Adrenal gland (tissue), 12 donors: ENCODE results near the gene GORAB. TPM values are rescaled to one million over a fixed set of nuclear protein-coding genes. Genes with fewer than 3 reads are reported as not detected.

Experiments
- DNase-seq, 7 donors: peaks; one replicate each; pipeline ENCODE4 v3.0.0-alpha.2; 2019 to 2020
- H3K27ac ChIP-seq, 5 donors: fragments of 200-600 bp; sonication (generic) in 4 of 5; 1 replicate in 3 of 5; 2 replicates in 2 of 5; pipeline versions ENCODE4 v1.5.1 to v1.8.0; 2016 to 2020; ENCODE audit warnings: mild to moderate bottlenecking in 1 of 5
- H3K27me3 ChIP-seq: fragments of 200-600 bp; 2 replicates; pipeline ENCODE4 v1.8.0; 2021
- H3K36me3 ChIP-seq, 2 donors: fragments of 200-600 bp; replicated peaks in 1 of 2; 1 replicate in 1 of 2; 2 replicates in 1 of 2; pipeline versions ENCODE4 v1.5.1 to v1.8.0; 2018 to 2022
- H3K4me1 ChIP-seq, 2 donors: fragments of 200-600 bp; replicated peaks in 1 of 2; 1 replicate in 1 of 2; 2 replicates in 1 of 2; pipeline versions ENCODE4 v1.5.1 to v1.8.0; 2018 to 2021
- H3K4me3 ChIP-seq, 4 donors: fragments of 200-600 bp; sonication (generic) in 3 of 4; one replicate each; pipeline ENCODE4 v1.5.1; 2016 to 2018
- H3K9me3 ChIP-seq, 3 donors: fragments of 200-600 bp; sonication (generic) in 1 of 3; replicated peaks in 1 of 3; 1 replicate in 2 of 3; 2 replicates in 1 of 3; pipeline versions ENCODE4 v1.5.1 to v1.8.0; 2016 to 2021
- POLR2A ChIP-seq, 2 donors: fragments of 450-650 bp; IDR thresholded peaks; one replicate each; pipeline ENCODE4 v1.6.1; 2017; ENCODE audit warnings: antibody characterized with exemption in 2 of 2, mild to moderate bottlenecking in 2 of 2, moderate library complexity in 1 of 2
- WGBS, 4 donors: extraction: QIAGEN DNeasy Blood & Tissue Kit in 2 of 4; methylation state at CpG; one replicate each; pipeline versions ENCODE4 v1.1.5 to v1.1.7; 2013 to 2017; 5-methylcytosine and 5-hydroxymethylcytosine counted together
- intact Hi-C, 2 donors: fragments of 100-400 bp; cut with DNase I; formaldehyde crosslinking; loops; one replicate each; pipeline versions ENCODE4 v1.14.1 to v1.15.0; 2022 to 2023
- polyA plus RNA-seq, 3 donors: library from polyadenylated mRNA; stranded (reverse); fragments of 200-250 nt in 2 of 3; fragments of 350-450 nt in 1 of 3; fragmentation: Illumina TruSeq in 1 of 3; extraction: RNeasy Lipid Tissue Mini Kit (QIAGEN cat#74804) in 1 of 3; gene quantifications; one replicate each; pipeline ENCODE4 v1.2.3, GENCODE V29; 2013 to 2014
- total RNA-seq, 9 donors: library from RNA; depleted of rRNA in 4 of 9; stranded (reverse); fragments of >200 nt in 4 of 9; fragments of 120-200 nt in 1 of 9; fragmentation: NEBNext Ultra II Directional in 1 of 9; extraction: Animal tissue kit (Norgen Biotek cat#: 25700) in 1 of 9; gene quantifications; one replicate each; pipeline versions ENCODE4 v1.1.0 to v1.2.4, GENCODE V29; 2013 to 2023
- TF ChIP-seq, protein P1 (sequence below), 6 experiments: fragments of 450-650 bp in 4 of 6; fragments of 200-600 bp in 2 of 6; sonication (generic) in 1 of 6; IDR thresholded peaks; 1 replicate in 5 of 6; 2 replicates in 1 of 6; pipeline versions ENCODE4 v1.5.1 to v1.8.0; 2016 to 2021; ENCODE audit warnings: antibody characterized with exemption in 6 of 6, mild to moderate bottlenecking in 2 of 6, moderate library complexity in 1 of 6
- donor health status: healthy with polysubstance abuse.
- donor health status: Bipolar disorder and iron deficiency.
- donor health status: DM: yes; HTN: yes; CAD: no.
- donor health status: DM: no; HTN: no; CAD: no.
- donor health status: DM: no; HTN: no; CAD: no.
- donor health status: DM: yes; HTN: yes; CAD: no.

The GORAB gene
- total and polyA plus RNA-seq, 12 donors: 9.1 to 25.9 (median 15.9) TPM

DNA sequence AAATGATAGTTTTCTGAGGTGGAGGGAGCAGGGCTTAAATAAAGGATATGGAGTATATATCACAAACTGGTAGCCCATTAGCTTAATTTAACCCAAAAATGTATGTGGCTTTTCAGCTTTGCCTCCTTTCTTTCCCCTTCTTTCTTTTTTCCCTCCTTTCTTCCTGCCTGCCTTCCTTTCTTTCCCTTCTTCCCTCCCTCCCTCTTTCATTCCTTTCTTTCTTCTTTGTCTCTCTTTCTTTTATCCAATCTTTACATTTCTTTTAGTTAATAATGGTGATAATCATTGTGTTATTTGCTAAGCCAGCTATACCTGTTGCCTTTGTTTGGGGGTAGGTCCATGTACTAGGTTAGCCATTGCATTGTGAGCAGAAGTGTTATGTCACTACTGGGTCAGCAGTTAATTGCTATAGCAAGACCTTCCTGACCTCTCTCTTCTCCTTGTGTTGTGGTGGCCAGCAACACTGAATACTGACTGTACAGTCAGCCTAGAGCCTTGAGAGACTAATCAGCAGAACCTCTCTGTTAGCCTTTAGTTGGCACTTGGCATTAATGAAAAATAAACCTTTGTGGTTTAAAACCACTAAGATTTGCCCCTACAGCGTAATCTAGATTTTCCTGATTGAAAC, 5.1 kb downstream of the GORAB start:
- WGBS, 4 donors: 94 to 100% (median 97%) methylated on average over 1 of the region's 1 CpG
- H3K4me1 ChIP-seq: peaks cover 34 to 49% of the 10 kb centered on the region in 2 donors
- intact Hi-C loops: no loop called here

DNA sequence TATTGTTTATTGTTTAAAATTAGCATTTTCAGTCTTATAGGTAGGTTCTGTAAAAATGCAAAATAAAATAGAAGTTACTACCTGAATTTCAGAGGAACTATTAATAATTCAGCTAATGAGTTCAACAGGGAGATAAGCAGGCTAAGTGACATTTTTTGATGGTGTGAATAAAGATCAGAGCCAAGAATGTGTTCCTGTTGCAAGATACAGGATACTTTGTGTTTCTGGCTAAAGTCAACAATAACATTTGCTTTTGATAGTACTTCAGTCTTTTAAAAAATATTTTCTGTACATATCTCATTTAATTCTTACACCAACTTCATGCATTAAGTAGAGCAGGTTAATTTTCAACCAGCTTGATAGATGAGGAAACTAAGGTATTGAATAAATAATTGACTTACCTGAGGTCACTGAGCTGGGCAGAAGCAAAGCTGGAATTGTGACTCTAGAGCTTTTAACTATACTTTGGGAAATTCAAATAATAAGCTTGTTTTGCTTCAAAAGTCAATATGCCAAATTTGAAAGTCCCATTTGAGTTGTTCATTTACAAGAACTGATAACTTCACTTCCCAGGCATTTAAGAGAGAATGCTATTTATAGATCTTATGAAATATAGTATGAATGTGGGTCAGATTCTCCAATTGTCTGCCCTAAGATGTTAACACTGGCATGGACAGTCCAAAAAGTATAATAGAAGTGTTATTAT, 6.0 kb downstream of the GORAB start:
- Histone ChIP-seq H3K4me3 (peak overlapping the region in 1 of 4 donors; percentile 16), H3K27ac (peak overlapping the region in 3 of 5 donors; percentile 11 to 52 (median 45))
- intact Hi-C loops: no loop called here

More for the DNA sequence above, 5.1 kb downstream of the GORAB start:
- TF ChIP-seq, protein P1, sequence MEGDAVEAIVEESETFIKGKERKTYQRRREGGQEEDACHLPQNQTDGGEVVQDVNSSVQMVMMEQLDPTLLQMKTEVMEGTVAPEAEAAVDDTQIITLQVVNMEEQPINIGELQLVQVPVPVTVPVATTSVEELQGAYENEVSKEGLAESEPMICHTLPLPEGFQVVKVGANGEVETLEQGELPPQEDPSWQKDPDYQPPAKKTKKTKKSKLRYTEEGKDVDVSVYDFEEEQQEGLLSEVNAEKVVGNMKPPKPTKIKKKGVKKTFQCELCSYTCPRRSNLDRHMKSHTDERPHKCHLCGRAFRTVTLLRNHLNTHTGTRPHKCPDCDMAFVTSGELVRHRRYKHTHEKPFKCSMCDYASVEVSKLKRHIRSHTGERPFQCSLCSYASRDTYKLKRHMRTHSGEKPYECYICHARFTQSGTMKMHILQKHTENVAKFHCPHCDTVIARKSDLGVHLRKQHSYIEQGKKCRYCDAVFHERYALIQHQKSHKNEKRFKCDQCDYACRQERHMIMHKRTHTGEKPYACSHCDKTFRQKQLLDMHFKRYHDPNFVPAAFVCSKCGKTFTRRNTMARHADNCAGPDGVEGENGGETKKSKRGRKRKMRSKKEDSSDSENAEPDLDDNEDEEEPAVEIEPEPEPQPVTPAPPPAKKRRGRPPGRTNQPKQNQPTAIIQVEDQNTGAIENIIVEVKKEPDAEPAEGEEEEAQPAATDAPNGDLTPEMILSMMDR (IDR thresholded peaks at IDR 0.05): no peak
- no peak for TF ChIP-seq POLR2A (IDR thresholded peaks at IDR 0.05)
- Histone ChIP-seq H3K4me3 (peak overlapping the region in 1 of 4 donors; percentile 16), H3K36me3 (peaks cover 0 to 16% of the 10 kb centered on the region in 2 donors), H3K27ac (no peak overlapping the region), H3K27me3 (no peaks in the 10 kb centered on the region), H3K9me3 (no peaks in the 10 kb centered on the region)
- peak in 2 of 7 donors; percentile 11 to 12 for DNase-seq

DNA sequence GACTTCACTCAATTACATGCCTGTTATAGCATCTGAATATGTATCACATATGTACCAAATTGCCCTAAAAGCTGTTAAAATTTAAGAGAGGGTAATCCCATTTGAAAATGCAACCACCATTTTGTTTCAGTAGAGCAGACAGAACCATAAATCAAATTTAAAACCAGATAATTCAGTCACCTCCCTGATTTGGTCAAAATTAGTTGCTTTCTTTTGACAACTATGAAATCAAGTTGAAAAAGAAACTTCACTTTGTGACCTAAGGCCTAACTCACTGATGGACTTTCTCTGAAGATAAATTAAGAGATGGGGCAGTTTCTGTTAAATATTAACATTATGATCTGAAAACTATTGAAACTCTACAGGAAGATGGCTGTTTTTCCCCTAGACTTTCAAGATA, 6.7 kb downstream of the GORAB start:
- no peak for TF ChIP-seq POLR2A (IDR thresholded peaks at IDR 0.05)
- TF ChIP-seq, protein P1 (IDR thresholded peaks at IDR 0.05): no peak
- DNase-seq: no peak
- no peaks in the 10 kb centered on the region for H3K27me3 ChIP-seq
- H3K27ac ChIP-seq: peak overlapping the region in 2 of 5 donors; percentile 11 to 52
- no peak overlapping the region for H3K4me3 ChIP-seq
- H3K4me1 ChIP-seq: peaks cover 26 to 37% of the 10 kb centered on the region in 2 donors
- H3K9me3 ChIP-seq: no peaks in the 10 kb centered on the region
- intact Hi-C loops: no loop called here
- peaks cover 0 to 29% of the 10 kb centered on the region in 2 donors for H3K36me3 ChIP-seq

More for the DNA sequence above, 6.0 kb downstream of the GORAB start:
- Histone ChIP-seq H3K27me3 (no peaks in the 10 kb centered on the region), H3K4me1 (peaks cover 33 to 44% of the 10 kb centered on the region in 2 donors), H3K36me3 (peaks cover 0 to 24% of the 10 kb centered on the region in 2 donors), H3K9me3 (no peaks in the 10 kb centered on the region)
- no peak for DNase-seq
- no peak for TF ChIP-seq POLR2A (IDR thresholded peaks at IDR 0.05)

DNA sequence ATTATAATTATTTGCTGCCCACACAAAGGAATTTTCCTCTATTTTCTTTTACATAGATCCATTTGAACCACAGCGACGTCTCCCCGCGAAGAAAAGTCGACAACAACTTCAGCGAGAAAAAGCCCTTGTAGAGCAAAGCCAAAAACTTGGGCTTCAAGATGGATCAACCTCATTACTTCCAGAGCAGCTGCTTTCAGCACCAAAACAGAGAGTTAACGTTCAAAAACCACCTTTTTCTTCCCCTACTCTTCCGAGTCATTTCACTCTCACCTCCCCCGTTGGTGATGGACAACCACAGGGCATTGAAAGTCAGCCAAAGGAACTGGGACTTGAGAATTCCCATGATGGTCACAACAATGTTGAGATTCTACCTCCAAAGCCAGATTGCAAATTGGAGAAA, 7.2 kb downstream of the GORAB start:
- H3K4me1 ChIP-seq: peaks cover 21 to 35% of the 10 kb centered on the region in 2 donors
- H3K27ac ChIP-seq: no peak overlapping the region
- H3K4me3 ChIP-seq: no peak overlapping the region
- intact Hi-C loops: no loop called here
- no peak for DNase-seq
- no peak for TF ChIP-seq POLR2A (IDR thresholded peaks at IDR 0.05)
- TF ChIP-seq, protein P1 (IDR thresholded peaks at IDR 0.05): no peak
- H3K9me3 ChIP-seq: no peaks in the 10 kb centered on the region
- WGBS, 4 donors: 96 to 98% (median 97%) methylated on average over 9 of the region's 9 CpGs
- peaks cover 0 to 29% of the 10 kb centered on the region in 2 donors for H3K36me3 ChIP-seq
- H3K27me3 ChIP-seq: no peaks in the 10 kb centered on the region
